Globus pallidus (tissue), 1 donor: ENCODE data around the gene TRIM28.

Experiments
- DNase-seq: peaks from one replicate; pipeline ENCODE4 v3.0.0-alpha.2; 2015; ENCODE audit warnings: low spot score

TRIM28 gene

DNA sequence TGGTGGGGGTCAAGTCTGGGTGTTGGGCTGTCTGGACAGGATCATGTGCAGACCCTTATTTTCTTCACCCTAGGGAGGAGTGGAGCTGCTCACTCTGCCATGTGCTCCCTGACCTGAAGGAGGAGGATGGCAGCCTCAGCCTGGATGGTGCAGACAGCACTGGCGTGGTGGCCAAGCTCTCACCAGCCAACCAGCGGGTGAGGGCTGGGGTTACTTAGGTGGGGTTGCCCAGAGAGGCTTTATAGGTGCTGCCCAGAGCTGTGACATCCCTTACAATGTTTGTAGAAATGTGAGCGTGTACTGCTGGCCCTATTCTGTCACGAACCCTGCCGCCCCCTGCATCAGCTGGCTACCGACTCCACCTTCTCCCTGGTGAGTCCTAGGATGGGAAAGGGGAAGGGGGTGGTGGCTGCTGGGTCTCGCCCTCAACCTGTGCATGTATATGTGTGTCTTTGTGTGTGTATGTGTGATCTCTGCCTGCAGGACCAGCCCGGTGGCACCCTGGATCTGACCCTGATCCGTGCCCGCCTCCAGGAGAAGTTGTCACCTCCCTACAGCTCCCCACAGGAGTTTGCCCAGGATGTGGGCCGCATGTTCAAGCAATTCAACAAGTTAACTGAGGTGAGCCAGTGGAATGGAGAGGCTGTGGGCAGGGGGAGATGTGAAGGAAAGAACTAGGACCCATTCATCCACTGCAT lies 5.9 kb downstream of the TRIM28 start:
- DNase-seq = no peak

DNA sequence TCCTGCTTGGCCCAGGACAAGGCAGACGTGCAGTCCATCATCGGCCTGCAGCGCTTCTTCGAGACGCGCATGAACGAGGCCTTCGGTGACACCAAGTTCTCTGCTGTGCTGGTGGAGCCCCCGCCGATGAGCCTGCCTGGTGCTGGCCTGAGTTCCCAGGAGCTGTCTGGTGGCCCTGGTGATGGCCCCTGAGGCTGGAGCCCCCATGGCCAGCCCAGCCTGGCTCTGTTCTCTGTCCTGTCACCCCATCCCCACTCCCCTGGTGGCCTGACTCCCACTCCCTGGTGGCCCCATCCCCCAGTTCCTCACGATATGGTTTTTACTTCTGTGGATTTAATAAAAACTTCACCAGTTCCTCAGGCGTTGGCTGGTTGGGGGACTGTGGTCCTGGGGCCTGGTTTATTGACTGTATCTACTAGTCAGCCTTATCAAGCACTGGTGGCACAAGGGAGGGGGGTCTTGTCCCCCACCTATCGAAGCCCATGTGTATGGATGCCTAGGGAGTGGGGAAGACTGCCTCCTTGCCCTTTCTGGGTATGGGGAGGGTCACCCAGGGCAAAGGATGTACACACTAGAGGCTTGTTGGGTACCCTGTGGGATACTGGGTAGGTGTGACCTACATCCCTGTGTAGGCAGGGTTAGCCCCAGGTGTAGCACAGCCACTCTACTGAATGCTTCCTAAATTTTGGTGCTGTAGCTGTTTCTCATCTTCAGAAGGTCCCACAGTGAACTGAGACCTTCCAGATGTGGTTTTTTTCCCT lies 6.7 kb downstream of the TRIM28 start:
- DNase-seq = no peak

GRCh38 chr19:58551123-58551497 lies 7.2 kb downstream of the TRIM28 start:
- no peak for DNase-seq

DNA sequence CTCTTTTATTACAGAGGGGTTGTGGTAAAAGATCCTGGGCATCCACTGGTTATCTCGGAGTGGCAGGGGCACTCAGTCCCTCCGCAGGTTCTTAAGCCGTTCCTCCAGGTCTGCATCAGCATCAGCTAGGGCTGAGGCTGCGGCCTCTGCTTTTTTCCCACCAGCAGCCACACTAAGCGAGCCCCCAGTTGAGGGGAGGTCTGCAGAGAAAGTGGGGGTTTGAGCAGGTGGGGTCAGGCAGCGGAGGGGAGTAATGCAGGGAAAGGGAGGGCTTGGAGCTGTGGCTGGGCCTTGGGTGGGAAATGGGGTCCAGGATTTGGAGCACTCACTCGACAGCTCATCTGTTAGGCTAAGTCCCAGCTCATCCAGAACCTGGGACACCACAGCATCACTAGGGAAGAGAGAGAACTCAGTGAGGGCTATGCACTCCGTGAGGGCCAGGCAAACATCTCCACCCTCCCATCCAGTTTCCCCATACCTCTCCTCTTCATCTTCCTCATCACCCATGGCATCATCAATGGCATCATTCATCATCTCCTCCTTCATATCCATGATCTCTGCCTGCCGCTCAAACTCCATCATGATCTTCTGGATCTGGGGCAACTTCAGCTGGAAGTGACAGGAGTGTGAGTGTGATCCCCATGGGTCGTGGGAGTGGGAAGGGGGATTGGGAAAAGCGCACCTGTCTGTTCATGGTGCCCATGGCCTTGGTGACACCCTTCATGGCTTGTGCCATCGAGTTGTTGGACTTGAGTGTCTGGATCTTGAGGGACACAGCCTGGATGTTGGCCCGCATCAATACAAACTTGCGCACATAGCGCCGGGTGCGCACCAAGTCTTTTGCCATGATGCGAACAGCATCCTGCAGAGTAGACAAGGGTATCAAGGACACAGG lies 8.0 kb downstream of the TRIM28 start:
- no peak for DNase-seq

DNA sequence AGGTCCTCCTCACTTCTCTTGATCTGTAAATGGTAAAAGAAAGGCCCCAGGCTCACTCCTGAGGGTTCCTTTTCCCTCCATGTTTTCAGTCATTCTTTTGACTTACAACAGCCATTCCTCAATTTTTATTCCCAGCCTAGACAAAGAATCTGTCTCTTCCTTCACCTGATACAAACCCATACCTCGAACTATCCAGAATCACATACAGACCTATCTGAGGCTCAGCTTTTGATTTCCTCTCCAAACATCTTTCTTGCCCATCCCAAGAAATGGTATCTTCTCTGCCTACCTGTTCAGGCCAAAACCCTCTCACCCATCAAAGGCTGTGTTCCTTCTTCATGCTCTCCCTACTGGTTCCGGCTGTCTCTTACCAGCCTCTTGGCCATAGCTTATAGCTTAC lies 8.8 kb downstream of the TRIM28 start:
- DNase-seq = no peak

- DNase-seq = no peak
Observed at GRCh38 chr19:58553799-58554493, 10.1 kb downstream of the TRIM28 start.

GRCh38 chr19:58554494-58555368 lies 10.9 kb downstream of the TRIM28 start, which contains the start of gene CHMP2A:
Gene CHMP2A (minus strand): TSS chr19:58555105. CDS start chr19:58554212, 893 bp downstream.
- peak; percentile 95 for DNase-seq

- no peak for DNase-seq
Observed at GRCh38 chr19:58555369-58555885, 11.6 kb downstream of the TRIM28 start.

GRCh38 chr19:58555920-58556621 lies 12.2 kb downstream of the TRIM28 start:
- DNase-seq = no peak

- no peak for DNase-seq
Observed at GRCh38 chr19:58556622-58557220, 12.9 kb downstream of the TRIM28 start.

GRCh38 chr19:58557221-58558065 lies 13.6 kb downstream of the TRIM28 start:
- no peak for DNase-seq

- no peak for DNase-seq
Observed at GRCh38 chr19:58558066-58558622, 14.3 kb downstream of the TRIM28 start, which contains the start of gene UBE2M. Gene UBE2M (minus strand): TSS chr19:58558611. CDS start chr19:58558381, 230 bp downstream.

- peak; percentile 98 for DNase-seq
Observed at GRCh38 chr19:58558623-58559274, 14.9 kb downstream of the TRIM28 start.

DNA sequence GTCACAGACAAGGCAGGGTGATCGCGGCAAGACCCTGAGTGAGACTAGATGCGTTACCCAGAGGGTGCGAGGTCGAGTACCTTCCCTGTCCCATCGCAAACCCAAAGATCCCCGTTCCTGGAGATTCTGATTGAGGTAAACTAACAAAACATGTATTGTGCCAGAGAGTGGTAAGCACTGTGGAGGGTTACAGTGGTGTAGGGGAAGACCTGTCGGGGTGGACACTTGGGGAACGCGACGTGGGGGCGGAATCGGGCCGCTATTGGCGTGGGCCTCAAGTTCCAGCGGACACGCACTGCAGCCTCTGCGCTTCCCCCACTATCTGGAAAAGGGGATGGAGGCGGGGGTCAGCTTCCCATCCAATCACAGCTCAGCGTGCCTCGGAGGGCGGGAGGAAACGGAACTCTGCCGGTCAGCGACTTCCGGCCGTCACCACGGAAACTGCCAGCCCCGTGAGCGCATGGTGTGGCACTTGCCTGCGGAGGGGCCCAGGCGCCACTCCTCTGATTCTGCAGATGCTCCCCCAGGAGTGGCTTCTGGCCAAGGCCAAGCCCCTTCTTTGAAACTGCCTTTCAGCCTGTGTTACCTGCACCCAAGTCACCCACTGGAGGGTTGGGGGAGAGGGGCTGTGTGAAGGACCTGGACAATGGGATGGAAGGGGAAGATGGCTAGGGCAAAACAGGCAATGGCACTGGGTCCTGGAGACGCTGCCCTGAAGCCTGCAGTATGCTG lies 15.6 kb downstream of the TRIM28 start:
- peak; percentile 92 for DNase-seq

DNA sequence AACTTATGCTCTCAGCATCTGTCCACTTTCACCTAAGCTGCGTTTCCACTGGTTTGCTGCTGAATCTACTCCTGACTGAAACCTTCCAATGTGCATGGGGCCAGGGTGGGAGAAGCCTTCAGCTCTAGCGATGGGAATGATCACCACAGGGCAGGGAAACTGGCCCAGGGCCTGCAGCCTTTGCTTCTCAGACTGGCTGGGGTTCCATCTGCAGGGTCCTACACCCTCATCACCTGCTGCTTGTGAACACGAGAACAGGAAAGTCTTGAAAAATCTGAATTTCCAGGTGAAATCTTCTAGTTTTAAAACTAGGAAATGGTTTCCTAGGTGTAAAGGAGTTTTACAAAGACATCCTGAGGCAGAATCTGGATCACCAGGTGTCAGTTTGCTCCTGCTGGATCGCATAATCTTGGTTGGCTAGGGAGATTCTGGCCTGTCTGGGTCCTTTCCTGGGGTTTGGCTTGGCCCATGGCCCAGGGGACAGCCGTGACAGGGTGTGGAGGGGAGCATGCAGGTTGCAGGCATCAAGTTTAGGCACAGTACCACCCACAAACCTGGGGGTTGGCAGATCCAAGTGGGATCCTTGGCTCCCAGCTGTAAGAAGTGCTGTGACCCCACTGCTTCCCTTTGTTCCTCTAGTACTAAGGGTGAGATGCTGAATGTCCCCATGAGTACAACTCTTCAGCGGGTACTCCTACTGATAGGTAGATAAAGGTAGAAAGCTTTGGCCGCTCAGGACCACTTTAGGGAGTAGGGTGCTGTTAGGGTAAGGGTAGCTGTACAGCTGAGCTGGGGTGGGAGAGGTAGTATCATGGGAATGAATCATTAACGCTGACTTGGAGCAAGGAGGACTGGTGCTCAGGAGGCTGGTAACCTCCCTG lies 16.4 kb downstream of the TRIM28 start:
- DNase-seq = no peak

GRCh38 chr19:58560921-58561320 lies 17.1 kb downstream of the TRIM28 start:
- DNase-seq = no peak
